ENCODE measurements around the gene MRGPRX2. TPM values are rescaled to one million over a fixed set of nuclear protein-coding genes. Genes with fewer than 3 reads are reported as not detected.

MRGPRX2 gene
- total RNA-seq, 1 donor from 2014 or later, result not detected

DNA sequence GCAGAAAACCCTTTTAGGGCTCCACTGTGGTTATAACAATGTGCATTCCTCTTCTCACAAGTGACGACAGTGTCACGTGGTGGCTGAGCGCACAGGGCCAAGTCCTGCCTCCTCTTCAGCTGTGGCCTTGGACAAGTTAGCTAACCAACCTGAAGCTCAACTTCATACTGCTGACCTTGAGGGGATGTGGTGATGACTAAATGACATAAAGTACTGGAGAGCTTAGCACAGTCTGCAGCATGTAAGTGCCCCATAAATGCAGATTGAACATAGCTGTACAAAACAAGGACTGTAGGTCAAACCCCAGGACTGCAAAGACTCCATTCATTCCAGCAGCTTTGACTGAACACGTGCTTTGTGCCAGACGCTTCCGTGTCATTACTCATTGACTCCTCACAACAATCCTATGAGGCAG lies 20.1 kb upstream of the MRGPRX2 start:
- FAIRE-seq (no peak), DNase-seq (ENCODE audit: low read depth) (peak; percentile 94)
- Histone ChIP-seq H3K4me1 (ENCODE audit: insufficient read depth, low read length) (peaks cover 13% of the 10 kb centered on the region), H3K4me2 (ENCODE audit: low read length) (peak overlapping the region; percentile 21), H3K4me3 (ENCODE audit: insufficient read depth, low read depth, low read length) (no peak overlapping the region), H3K9me3 (ENCODE audit: insufficient read depth, low read depth, low read length) (no peaks in the 10 kb centered on the region), H3K9ac (ENCODE audit: low read length) (no peak overlapping the region), H3K36me3 (ENCODE audit: insufficient read depth, low read length) (no peaks in the 10 kb centered on the region), H4K20me1 (ENCODE audit: insufficient read depth, low read length) (no peaks in the 10 kb centered on the region), H3K27me3 (ENCODE audit: insufficient read depth, low read length) (no peaks in the 10 kb centered on the region), H3K27ac (ENCODE audit: low read depth, low read length) (peak overlapping the region; percentile 49), H2AFZ (ENCODE audit: low read depth, low read length) (no peak overlapping the region), H3K79me2 (ENCODE audit: insufficient read depth, low read length) (no peaks in the 10 kb centered on the region)
- H3K36me3 Mint-ChIP-seq (ENCODE audit: low read depth, unreplicated experiment), result no peaks in the 10 kb centered on the region
- H3K27ac Mint-ChIP-seq (ENCODE audit: unreplicated experiment), result no peak overlapping the region
- no peaks in the 10 kb centered on the region for H3K9me3 Mint-ChIP-seq (ENCODE audit: unreplicated experiment)
- peaks cover 17% of the 10 kb centered on the region for H3K27me3 Mint-ChIP-seq (ENCODE audit: low read depth, unreplicated experiment)
- TF ChIP-seq, protein P1, sequence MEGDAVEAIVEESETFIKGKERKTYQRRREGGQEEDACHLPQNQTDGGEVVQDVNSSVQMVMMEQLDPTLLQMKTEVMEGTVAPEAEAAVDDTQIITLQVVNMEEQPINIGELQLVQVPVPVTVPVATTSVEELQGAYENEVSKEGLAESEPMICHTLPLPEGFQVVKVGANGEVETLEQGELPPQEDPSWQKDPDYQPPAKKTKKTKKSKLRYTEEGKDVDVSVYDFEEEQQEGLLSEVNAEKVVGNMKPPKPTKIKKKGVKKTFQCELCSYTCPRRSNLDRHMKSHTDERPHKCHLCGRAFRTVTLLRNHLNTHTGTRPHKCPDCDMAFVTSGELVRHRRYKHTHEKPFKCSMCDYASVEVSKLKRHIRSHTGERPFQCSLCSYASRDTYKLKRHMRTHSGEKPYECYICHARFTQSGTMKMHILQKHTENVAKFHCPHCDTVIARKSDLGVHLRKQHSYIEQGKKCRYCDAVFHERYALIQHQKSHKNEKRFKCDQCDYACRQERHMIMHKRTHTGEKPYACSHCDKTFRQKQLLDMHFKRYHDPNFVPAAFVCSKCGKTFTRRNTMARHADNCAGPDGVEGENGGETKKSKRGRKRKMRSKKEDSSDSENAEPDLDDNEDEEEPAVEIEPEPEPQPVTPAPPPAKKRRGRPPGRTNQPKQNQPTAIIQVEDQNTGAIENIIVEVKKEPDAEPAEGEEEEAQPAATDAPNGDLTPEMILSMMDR (IDR thresholded peaks at IDR 0.05; ENCODE audit: insufficient read depth, low read depth, low read length), result no peak
- no peak for TF ChIP-seq EZH2 (IDR thresholded peaks at IDR 0.05; ENCODE audit: insufficient read depth, low read length)
- no peak overlapping the region for H3K4me3 Mint-ChIP-seq (ENCODE audit: unreplicated experiment)
- peaks cover 5% of the 10 kb centered on the region for H3K4me1 Mint-ChIP-seq (ENCODE audit: low read depth, unreplicated experiment)

DNA sequence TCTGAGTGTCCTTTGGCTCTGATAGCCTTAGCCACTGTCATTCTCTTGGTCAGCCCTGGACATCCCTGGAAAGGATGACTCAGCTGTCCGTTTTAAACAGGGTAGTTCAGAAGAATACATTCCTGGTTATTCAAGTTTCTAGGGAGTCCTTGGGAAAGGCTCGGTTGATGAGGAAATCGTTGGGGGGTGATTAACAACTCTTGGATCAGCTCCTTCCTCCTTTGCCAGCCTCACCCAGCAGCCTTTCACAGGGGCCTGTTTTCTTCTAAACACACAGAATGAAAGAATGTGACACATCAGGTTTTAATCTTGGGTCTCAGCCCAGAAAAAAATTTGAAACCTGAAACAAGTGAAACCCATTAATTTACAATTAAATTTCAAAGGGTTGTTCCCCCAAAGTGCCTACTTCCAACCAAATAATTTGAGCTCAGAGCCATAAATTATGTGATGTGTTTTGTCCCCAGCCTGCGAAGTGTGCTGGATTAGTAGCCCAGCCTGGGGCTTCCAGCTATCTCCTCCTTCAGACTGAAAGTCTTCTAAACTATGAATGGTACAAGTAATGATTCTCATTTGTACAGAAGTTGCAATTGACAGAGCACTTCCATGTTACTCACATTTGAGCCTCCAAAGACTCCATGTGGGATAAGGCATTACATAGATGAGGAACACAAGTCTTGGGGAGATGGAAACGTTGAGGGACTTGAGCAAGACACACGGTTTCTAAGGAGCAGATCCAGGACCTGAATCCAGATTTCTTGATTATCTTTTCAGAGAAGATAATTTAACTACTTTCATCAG lies 19.3 kb upstream of the MRGPRX2 start:
- no peak overlapping the region for H3K4me3 ChIP-seq (ENCODE audit: insufficient read depth, low read depth, low read length)
- no peaks in the 10 kb centered on the region for H3K27me3 ChIP-seq (ENCODE audit: insufficient read depth, low read length)
- FAIRE-seq, result no peak
- H3K4me2 ChIP-seq (ENCODE audit: low read length), result peak overlapping the region; percentile 21
- H3K79me2 ChIP-seq (ENCODE audit: insufficient read depth, low read length), result no peaks in the 10 kb centered on the region
- H3K9ac ChIP-seq (ENCODE audit: low read length), result peak overlapping the region; percentile 2
- H3K4me1 ChIP-seq (ENCODE audit: insufficient read depth, low read length), result peaks cover 13% of the 10 kb centered on the region
- no peak overlapping the region for H3K4me3 Mint-ChIP-seq (ENCODE audit: unreplicated experiment)
- no peaks in the 10 kb centered on the region for H3K9me3 ChIP-seq (ENCODE audit: insufficient read depth, low read depth, low read length)
- H3K9me3 Mint-ChIP-seq (ENCODE audit: unreplicated experiment), result no peaks in the 10 kb centered on the region
- H3K27ac ChIP-seq (ENCODE audit: low read depth, low read length), result peak overlapping the region; percentile 49
- TF ChIP-seq, protein P1 (IDR thresholded peaks at IDR 0.05; ENCODE audit: insufficient read depth, low read depth, low read length), result no peak
- no peak for TF ChIP-seq EZH2 (IDR thresholded peaks at IDR 0.05; ENCODE audit: insufficient read depth, low read length)
- H3K4me1 Mint-ChIP-seq (ENCODE audit: low read depth, unreplicated experiment), result peaks cover 5% of the 10 kb centered on the region
- H4K20me1 ChIP-seq (ENCODE audit: insufficient read depth, low read length), result no peaks in the 10 kb centered on the region
- peak; percentile 94 for DNase-seq (ENCODE audit: low read depth)
- H3K36me3 Mint-ChIP-seq (ENCODE audit: low read depth, unreplicated experiment), result no peaks in the 10 kb centered on the region
- peaks cover 17% of the 10 kb centered on the region for H3K27me3 Mint-ChIP-seq (ENCODE audit: low read depth, unreplicated experiment)
- no peak overlapping the region for H2AFZ ChIP-seq (ENCODE audit: low read depth, low read length)
- no peak overlapping the region for H3K27ac Mint-ChIP-seq (ENCODE audit: unreplicated experiment)
- H3K36me3 ChIP-seq (ENCODE audit: insufficient read depth, low read length), result no peaks in the 10 kb centered on the region

- Histone ChIP-seq H4K20me1 (ENCODE audit: insufficient read depth, low read length) (no peaks in the 10 kb centered on the region), H3K27ac (ENCODE audit: low read depth, low read length) (no peak overlapping the region), H3K79me2 (ENCODE audit: insufficient read depth, low read length) (no peaks in the 10 kb centered on the region), H2AFZ (ENCODE audit: low read depth, low read length) (no peak overlapping the region), H3K4me3 (ENCODE audit: insufficient read depth, low read depth, low read length) (no peak overlapping the region), H3K27me3 (ENCODE audit: insufficient read depth, low read length) (no peaks in the 10 kb centered on the region), H3K9ac (ENCODE audit: low read length) (no peak overlapping the region), H3K4me2 (ENCODE audit: low read length) (no peak overlapping the region), H3K4me1 (ENCODE audit: insufficient read depth, low read length) (peaks cover 13% of the 10 kb centered on the region), H3K36me3 (ENCODE audit: insufficient read depth, low read length) (no peaks in the 10 kb centered on the region), H3K9me3 (ENCODE audit: insufficient read depth, low read depth, low read length) (no peaks in the 10 kb centered on the region)
- H3K4me1 Mint-ChIP-seq (ENCODE audit: low read depth, unreplicated experiment), result peaks cover 5% of the 10 kb centered on the region
- DNase-seq (ENCODE audit: low read depth) (no peak), FAIRE-seq (no peak)
- H3K36me3 Mint-ChIP-seq (ENCODE audit: low read depth, unreplicated experiment), result no peaks in the 10 kb centered on the region
- H3K9me3 Mint-ChIP-seq (ENCODE audit: unreplicated experiment), result no peaks in the 10 kb centered on the region
- peaks cover 22% of the 10 kb centered on the region for H3K27me3 Mint-ChIP-seq (ENCODE audit: low read depth, unreplicated experiment)
- H3K27ac Mint-ChIP-seq (ENCODE audit: unreplicated experiment), result no peak overlapping the region
- TF ChIP-seq EZH2 (IDR thresholded peaks at IDR 0.05; ENCODE audit: insufficient read depth, low read length), result no peak
- TF ChIP-seq, protein P1 (IDR thresholded peaks at IDR 0.05; ENCODE audit: insufficient read depth, low read depth, low read length), result no peak
- H3K4me3 Mint-ChIP-seq (ENCODE audit: unreplicated experiment), result no peak overlapping the region
These were observed 17.4 kb upstream of the MRGPRX2 start for GRCh38 chr11:19077965-19078364.

Measured in astrocyte (in vitro differentiated cells and primary cell).